GM10248 (cell line): Measurements from ENCODE around the gene DDX51.

Source experiments
- CTCF ChIA-PET: fragments of 300-600 bp; sonication (Branson Sonifier 250); formaldehyde crosslinking; extraction: SDS; loops from one replicate; lab custom pipeline; 2021; ENCODE audit warnings: antibody characterized with exemption; lab: Yijun Ruan, JAX
- POLR2A ChIA-PET: fragments of 350-650 bp; sonication (Branson Sonifier 250); formaldehyde crosslinking; extraction: SDS; loops from one replicate; lab custom pipeline; 2020; ENCODE audit warnings: antibody characterized with exemption; lab: Yijun Ruan, JAX
- DNase-seq: peaks from one replicate; pipeline ENCODE4 v3.0.0; 2012; ENCODE audit errors: extremely low spot score
- TF ChIP-seq, protein P1 (sequence below): IDR thresholded peaks from 2 replicates; pipeline ENCODE4 v1.5.1; 2012; ENCODE audit warnings: mild to moderate bottlenecking, low read depth; ENCODE audit errors: extremely low read depth, missing control alignments, control extremely low read depth

DDX51 gene

GRCh38 chr12:132100306-132101065 is 43.6 kb downstream of the DDX51 start:
- ChIA-PET POLR2A (no interaction called here), CTCF (interaction anchor here (1.0 kb wide), 1 partner anchor 8 kb away, joined by 3 read pairs; no protein-coding TSS in a partner anchor)
- DNase-seq: no peak
- TF ChIP-seq, protein P1, sequence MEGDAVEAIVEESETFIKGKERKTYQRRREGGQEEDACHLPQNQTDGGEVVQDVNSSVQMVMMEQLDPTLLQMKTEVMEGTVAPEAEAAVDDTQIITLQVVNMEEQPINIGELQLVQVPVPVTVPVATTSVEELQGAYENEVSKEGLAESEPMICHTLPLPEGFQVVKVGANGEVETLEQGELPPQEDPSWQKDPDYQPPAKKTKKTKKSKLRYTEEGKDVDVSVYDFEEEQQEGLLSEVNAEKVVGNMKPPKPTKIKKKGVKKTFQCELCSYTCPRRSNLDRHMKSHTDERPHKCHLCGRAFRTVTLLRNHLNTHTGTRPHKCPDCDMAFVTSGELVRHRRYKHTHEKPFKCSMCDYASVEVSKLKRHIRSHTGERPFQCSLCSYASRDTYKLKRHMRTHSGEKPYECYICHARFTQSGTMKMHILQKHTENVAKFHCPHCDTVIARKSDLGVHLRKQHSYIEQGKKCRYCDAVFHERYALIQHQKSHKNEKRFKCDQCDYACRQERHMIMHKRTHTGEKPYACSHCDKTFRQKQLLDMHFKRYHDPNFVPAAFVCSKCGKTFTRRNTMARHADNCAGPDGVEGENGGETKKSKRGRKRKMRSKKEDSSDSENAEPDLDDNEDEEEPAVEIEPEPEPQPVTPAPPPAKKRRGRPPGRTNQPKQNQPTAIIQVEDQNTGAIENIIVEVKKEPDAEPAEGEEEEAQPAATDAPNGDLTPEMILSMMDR: no peak

DNA sequence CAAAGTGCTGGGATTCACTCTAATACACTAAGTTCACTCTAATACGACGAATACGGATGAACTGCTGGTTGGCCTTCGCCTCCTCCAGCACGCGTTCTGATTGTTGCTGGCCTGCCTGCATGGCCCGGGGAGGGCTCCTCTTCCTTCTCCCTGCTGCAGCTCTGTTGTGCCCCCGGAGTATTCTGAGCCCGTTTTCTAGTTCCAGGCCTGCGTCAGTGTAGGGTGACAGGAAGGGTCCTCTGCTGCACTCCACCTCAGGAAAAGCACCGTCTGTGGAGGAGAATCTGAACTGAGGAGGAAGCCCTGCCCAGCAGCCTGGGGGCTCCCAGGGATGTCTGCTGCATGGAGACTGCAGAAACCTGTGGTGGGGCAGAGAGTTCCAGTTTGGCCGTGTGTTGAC is 44.4 kb downstream of the DDX51 start:
- TF ChIP-seq, protein P1: no peak
- POLR2A ChIA-PET: no interaction called here
- CTCF ChIA-PET: no interaction called here
- no peak for DNase-seq

- CTCF ChIA-PET: no interaction called here
- TF ChIP-seq, protein P1: no peak
- DNase-seq: no peak
- POLR2A ChIA-PET: no interaction called here
Measured at GRCh38 chr12:132095520-132096409, 48.4 kb downstream of the DDX51 start.

- ChIA-PET CTCF (interaction anchor here (0.9 kb wide), 1 partner anchor 18 kb away, joined by 3 read pairs; no protein-coding TSS in a partner anchor), POLR2A (interaction anchor here (0.9 kb wide), 1 partner anchor 29 kb away, joined by 3 read pairs; no protein-coding TSS in a partner anchor)
- TF ChIP-seq, protein P1: no peak
- no peak for DNase-seq
Measured at GRCh38 chr12:132094269-132094891, 49.7 kb downstream of the DDX51 start.

DNA sequence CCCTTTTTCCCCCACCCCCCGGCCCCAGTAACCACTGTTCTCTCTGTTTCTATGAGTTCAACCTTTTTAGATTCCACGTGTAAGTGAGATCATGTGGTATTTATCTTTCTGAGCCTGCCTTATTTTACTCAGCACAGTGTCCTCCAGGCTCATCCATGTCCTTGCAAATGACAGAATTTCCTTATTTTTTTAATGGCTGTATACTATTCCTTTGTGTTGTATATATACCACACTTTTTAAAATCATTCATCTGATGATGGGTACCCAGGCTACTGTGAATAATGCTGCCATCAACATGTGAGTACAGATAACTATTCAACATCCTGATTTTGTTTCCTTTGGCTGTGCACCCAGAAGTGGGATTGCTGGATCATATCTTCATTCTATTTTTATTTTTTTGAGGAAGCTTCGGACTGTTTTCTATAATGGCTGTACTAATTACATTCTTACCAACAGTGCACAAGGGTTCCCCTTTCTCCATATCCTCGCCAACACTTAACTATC is 54.7 kb downstream of the DDX51 start:
- no peak for DNase-seq
- TF ChIP-seq, protein P1: no peak
- ChIA-PET POLR2A (no interaction called here), CTCF (no interaction called here)
